GM12801 (cell line): Measurements from ENCODE around the gene KYNU.

Experiments used
- TF ChIP-seq, protein P1 (sequence below): IDR thresholded peaks from one replicate; pipeline ENCODE4 v1.5.1; 2011; ENCODE audit warnings: control low read depth; ENCODE audit not compliant: insufficient read length; ENCODE audit errors: extremely low read depth

The KYNU gene

DNA sequence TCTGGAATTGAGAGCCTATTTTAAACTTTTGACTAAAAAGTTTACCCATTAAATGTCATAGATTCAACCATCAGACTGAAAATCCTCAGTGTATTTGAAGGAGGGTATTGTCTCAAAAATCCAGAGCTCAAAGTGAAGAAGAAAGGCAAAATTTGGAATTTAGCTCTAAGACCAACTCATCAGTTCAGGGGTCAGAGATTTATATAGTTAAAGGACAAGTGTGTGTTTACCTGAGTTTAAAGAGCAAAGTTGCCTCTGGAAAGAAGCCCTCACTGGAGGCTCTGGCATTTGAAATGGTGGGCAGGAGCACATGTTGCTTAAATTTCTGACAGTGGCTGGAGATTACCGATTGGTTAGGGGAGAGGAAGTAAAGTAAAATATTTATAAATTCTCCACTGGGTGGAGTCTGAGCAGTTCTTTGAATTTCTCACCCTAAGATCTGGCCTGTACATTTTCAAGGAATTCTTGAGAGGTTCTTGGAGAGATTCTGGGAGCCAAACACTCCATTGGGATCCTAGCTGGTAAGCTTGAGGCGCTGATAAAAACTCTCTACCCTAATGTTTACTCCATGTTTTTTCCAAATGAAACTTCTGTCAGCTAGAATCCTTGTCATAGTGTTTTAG lies at the start of gene KYNU:
Gene KYNU, plus strand, starts transcription at position 449 of the 623 bp plus-strand sequence. CDS start 7,704 bp downstream, outside the sequence.
- TF ChIP-seq, protein P1, sequence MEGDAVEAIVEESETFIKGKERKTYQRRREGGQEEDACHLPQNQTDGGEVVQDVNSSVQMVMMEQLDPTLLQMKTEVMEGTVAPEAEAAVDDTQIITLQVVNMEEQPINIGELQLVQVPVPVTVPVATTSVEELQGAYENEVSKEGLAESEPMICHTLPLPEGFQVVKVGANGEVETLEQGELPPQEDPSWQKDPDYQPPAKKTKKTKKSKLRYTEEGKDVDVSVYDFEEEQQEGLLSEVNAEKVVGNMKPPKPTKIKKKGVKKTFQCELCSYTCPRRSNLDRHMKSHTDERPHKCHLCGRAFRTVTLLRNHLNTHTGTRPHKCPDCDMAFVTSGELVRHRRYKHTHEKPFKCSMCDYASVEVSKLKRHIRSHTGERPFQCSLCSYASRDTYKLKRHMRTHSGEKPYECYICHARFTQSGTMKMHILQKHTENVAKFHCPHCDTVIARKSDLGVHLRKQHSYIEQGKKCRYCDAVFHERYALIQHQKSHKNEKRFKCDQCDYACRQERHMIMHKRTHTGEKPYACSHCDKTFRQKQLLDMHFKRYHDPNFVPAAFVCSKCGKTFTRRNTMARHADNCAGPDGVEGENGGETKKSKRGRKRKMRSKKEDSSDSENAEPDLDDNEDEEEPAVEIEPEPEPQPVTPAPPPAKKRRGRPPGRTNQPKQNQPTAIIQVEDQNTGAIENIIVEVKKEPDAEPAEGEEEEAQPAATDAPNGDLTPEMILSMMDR: no peak

DNA sequence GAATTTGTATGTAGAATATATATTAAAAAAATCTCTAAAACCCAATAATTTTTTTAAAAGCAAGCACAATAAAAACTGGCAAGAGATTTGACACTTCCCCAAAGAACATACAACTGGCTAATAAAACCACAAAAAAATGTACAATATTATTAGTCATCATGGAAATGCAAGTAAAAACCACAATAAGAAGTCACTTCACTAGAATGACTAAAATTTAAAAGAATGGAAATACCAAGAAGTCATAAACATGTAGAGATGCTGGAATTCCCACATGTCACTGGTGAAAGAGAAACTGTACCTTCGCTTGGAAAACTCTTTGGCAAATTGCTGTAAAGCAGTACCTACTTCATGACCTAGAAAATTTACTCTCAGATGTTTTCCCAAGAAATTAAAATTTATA lies 43.4 kb upstream of the KYNU start:
- TF ChIP-seq, protein P1: no peak

DNA sequence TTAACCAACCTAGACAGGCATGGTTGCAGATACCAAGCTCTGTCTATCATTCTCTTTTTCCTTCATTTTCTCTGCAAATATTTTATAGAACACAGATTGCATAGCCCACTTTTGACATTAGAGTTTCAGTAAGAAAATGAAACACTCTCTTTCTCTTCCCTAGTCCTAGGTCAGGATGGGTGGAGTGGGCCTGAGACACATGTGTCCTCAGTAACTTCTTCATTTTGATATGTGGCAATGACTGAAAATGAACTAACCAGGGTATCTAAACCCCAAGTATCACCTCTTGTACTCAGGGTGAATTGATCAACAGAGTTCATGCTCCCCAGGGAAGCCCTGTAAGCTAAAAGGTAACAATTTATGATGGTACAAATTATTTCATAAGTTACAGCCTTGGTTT lies 37.0 kb upstream of the KYNU start:
- TF ChIP-seq, protein P1: no peak

DNA sequence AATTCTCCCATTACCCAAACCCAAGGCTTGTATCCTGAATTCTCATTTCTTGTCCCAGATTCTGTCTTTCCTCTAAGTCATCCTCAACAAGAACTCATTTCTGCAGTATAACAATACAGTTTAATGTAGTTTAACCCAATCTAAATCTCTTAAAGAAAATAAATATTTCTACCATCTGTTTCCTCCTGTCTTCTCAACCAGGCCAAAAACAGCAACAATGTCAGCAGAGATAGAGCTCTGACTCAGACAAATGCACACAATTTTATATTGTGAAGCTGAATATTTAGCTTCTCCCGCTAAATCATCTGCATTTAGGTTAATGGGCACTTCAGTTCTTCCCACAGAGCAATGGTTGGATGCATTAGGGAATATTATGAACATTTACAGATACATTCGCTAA lies 35.7 kb upstream of the KYNU start:
- TF ChIP-seq, protein P1: no peak

DNA sequence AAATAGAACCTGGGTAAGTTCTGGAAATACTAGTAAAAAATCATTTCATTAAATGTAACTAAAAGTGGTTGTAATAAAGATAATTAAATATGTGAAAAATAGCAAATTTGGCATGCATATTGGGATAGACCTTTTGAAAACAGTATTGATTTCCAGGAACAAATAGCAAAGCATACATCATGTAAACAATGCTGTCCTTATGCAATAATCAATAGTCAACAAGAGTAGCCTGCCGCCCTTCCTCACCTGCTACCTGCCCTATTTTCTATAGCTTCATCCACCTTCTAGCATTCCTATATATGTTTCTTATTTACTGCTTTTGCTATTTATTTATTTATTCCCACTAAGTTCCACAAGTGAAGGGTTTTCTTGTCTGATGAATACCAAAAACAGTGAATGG lies 35.1 kb upstream of the KYNU start:
- TF ChIP-seq, protein P1: no peak

DNA sequence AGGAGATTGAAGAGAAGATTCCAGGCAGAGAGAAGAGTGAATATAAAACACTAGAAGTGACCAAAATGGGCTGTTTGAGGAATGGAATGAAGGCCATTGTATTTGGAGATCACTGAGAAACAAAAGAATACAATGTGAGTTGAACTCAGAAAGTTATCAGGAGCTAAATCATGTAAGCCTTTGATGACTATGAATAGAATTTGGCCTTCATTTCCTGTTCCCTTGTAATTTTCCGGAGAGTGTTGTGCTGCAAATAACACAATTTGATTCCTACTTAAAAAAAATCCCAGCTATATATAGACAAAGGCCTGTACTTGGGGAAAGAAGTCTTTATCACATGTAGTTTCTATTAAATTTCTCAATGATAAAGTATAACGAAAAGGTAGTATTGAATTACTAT lies 33.7 kb upstream of the KYNU start:
- TF ChIP-seq, protein P1: no peak

DNA sequence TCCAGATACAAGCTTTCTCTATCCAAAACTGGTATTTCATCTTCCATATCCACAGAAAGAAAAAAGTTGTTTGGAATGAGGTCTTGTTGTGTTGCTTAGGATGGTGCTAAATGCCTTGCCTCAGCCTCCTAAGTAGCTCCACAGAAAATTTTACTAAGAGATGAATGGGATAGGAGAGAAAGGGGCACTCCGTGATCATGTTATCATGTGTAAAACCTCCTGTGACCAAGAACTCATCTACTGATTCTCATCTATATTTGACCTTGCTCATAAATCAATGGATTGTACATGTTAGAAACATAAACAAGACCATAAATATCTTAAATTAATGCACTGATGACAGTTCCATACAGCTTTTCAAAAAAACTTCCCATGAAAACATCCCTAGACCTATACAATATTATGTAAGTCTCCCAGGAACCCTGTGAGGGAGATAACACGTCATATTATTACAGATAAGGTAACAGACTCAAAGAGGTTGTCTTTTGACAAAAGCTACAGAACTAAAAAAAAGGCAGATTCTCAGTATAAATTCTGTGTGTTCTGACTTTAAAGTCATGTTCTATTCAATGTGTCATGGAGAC lies 29.3 kb upstream of the KYNU start:
- TF ChIP-seq, protein P1: no peak
